NT2/D1 (cell line): ENCODE measurements around the gene ABCD1.

ENCODE experiments used
- DNase-seq: peaks from one replicate; pipeline ENCODE4 v3.0.0-alpha.2; 2011; ENCODE audit warnings: low read depth, low spot score
- H3K27me3 ChIP-seq: 2 replicates; pipeline ENCODE4 v1.6.0; 2011; ENCODE audit warnings: mild to moderate bottlenecking; ENCODE audit not compliant: insufficient read length, insufficient read depth
- H3K36me3 ChIP-seq: 2 replicates; pipeline ENCODE4 v1.6.1; 2011; ENCODE audit warnings: mild to moderate bottlenecking, low read length, mixed read lengths; ENCODE audit not compliant: insufficient read depth, insufficient read length
- H3K4me1 ChIP-seq: 2 replicates; pipeline ENCODE4 v1.5.1; 2011; ENCODE audit not compliant: insufficient read depth, insufficient read length
- H3K4me3 ChIP-seq: 2 replicates; pipeline ENCODE4 v1.5.1; 2011; ENCODE audit warnings: low read depth; ENCODE audit not compliant: insufficient read length
- H3K9ac ChIP-seq: 2 replicates; pipeline ENCODE4 v1.6.0; 2011; ENCODE audit warnings: low read depth; ENCODE audit not compliant: insufficient read length
- H3K9me3 ChIP-seq: 2 replicates; pipeline ENCODE4 v1.5.1; 2011; ENCODE audit warnings: mild to moderate bottlenecking, low read length; ENCODE audit not compliant: insufficient read depth
- SUZ12 ChIP-seq: IDR thresholded peaks from 2 replicates; pipeline ENCODE4 v1.6.1; 2011; ENCODE audit not compliant: insufficient read length, insufficient read depth; ENCODE audit errors: extremely low read depth
- YY1 ChIP-seq: IDR thresholded peaks from 2 replicates; pipeline ENCODE4 v1.6.1; 2011; ENCODE audit not compliant: insufficient read length, insufficient read depth
- ZNF274 ChIP-seq: IDR thresholded peaks from 2 replicates; pipeline ENCODE4 v1.6.1; 2011; ENCODE audit warnings: mild to moderate bottlenecking, low read depth, low read length

Gene ABCD1

DNA sequence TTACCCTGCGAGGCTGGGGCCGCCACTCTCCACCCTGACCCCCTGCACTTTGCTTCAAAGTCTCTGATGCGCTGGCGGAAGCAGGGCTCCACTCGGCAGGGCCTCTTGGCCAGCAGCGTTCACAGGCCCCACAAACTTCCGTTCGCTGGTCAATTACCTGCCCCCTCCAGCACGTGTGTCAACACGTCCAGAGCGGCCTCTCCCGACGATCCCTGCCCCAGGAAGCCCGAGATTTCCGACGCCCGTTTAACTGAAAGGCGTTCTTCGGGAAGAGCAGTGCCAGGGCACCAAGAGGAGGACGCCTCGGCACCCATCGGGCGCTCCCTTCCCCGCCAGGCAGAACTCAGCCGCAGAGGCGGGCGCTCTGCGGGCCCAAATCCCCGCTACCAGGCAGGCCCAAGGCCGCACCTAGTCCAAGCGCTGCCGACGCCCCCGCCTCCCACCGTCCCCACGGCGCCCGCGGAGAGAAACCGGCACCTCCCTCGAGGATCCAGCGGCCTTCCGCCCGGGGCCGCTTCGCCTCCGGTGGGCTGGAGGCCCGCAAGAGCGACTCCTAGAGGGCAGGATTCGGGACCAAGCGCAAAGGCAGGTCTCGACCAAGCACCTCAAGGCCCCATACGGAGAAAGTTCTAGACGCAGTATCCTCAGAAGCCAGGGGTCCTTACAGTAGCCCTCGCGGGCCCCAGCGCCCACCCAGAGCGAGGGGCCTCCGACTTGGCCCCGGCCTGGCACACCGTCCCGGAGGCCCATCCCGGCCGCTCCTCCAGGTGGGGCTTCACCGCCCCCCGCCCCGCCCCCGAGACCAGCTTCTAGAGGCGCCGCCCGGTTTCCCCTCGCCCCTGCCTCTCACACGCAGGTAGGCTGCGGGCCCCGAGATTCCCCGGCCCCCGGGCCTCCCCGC is 1.1 kb upstream of the ABCD1 start:
- DNase-seq = no peak
- H3K9ac ChIP-seq = peak overlapping the region; percentile 77
- no peaks in the 10 kb centered on the region for H3K9me3 ChIP-seq

DNA sequence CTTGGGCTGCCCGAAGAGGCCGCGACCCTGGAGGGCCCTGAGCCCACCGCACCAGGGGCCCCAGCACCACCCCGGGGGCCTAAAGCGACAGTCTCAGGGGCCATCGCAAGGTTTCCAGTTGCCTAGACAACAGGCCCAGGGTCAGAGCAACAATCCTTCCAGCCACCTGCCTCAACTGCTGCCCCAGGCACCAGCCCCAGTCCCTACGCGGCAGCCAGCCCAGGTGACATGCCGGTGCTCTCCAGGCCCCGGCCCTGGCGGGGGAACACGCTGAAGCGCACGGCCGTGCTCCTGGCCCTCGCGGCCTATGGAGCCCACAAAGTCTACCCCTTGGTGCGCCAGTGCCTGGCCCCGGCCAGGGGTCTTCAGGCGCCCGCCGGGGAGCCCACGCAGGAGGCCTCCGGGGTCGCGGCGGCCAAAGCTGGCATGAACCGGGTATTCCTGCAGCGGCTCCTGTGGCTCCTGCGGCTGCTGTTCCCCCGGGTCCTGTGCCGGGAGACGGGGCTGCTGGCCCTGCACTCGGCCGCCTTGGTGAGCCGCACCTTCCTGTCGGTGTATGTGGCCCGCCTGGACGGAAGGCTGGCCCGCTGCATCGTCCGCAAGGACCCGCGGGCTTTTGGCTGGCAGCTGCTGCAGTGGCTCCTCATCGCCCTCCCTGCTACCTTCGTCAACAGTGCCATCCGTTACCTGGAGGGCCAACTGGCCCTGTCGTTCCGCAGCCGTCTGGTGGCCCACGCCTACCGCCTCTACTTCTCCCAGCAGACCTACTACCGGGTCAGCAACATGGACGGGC is 579 bp downstream of the ABCD1 start:
- Histone ChIP-seq H3K4me3 (peak overlapping the region; percentile 24), H3K9me3 (no peaks in the 10 kb centered on the region), H3K4me1 (peaks cover 8% of the 10 kb centered on the region), H3K36me3 (peaks cover 27% of the 10 kb centered on the region), H3K27me3 (no peaks in the 10 kb centered on the region), H3K9ac (peak overlapping the region; percentile 61)
- no peak for DNase-seq
- TF ChIP-seq ZNF274 = no peak
- TF ChIP-seq SUZ12 = no peak
- TF ChIP-seq YY1 = no peak

More for the DNA sequence above, 1.1 kb upstream of the ABCD1 start:
- H3K4me1 ChIP-seq = peaks cover 8% of the 10 kb centered on the region
- H3K27me3 ChIP-seq = no peaks in the 10 kb centered on the region
- no peak for TF ChIP-seq SUZ12
- TF ChIP-seq YY1 = no peak
- TF ChIP-seq ZNF274 = no peak
- peak overlapping the region; percentile 51 for H3K4me3 ChIP-seq
- peaks cover 34% of the 10 kb centered on the region for H3K36me3 ChIP-seq

- H3K36me3 ChIP-seq = peaks cover 22% of the 10 kb centered on the region
- H3K4me1 ChIP-seq = peaks cover 8% of the 10 kb centered on the region
- H3K9ac ChIP-seq = peak overlapping the region; percentile 61
- H3K9me3 ChIP-seq = 0 out of 2 replicates have a peak, but pooled peaks cover under 1% of the 10 kb centered on the region
- no peaks in the 10 kb centered on the region for H3K27me3 ChIP-seq
- no peak overlapping the region for H3K4me3 ChIP-seq
- no peak for DNase-seq
- TF ChIP-seq SUZ12 = no peak
Observed at GRCh38 chrX:153725832-153726285, 1.2 kb downstream of the ABCD1 start.

DNA sequence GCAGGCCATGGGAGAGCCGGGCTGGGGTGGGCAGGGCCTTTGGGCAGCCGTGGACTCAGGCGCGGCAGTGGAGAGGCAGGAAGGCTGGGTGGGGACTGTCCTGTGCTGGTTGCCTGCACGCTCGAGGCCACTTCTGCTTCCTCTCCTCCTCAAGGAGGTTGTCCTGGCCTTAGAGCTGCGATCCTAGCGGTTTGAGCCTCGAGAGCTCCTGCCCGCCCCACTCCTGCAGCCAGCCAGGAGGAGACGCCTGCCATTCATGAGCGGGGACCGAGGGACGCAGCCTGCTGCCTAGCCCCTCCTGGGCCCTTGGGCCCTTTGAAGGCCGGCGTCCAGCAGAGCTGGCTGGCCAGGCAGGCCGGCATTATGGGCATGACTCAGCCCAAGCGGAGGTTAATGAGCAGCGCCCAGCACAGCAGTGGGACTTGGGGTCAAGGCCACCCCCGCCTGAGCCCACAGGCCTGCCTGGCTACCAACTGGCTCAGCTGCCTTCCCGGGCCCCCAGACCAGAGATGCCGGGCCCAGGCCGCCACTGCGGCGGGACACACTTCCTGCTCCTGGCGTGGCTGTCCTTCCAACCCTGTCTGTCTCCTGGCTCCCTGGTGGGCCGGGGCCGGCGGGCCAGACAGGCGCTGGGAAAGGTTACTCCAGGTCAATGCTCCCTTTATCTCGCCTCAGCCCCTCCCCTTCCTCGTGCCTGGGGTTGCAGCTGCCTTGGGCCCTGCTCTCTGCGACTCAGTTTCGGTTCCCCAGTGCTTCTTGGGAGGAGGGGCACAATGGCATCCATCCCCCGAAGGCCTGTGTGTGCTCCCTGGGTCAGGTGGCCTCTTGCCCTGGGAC is 1.8 kb downstream of the ABCD1 start:
- peaks cover 22% of the 10 kb centered on the region for H3K36me3 ChIP-seq
- peaks cover 8% of the 10 kb centered on the region for H3K4me1 ChIP-seq
- H3K4me3 ChIP-seq = peak overlapping the region; percentile 4
- no peak for TF ChIP-seq SUZ12
- no peak for TF ChIP-seq YY1
- no peak for TF ChIP-seq ZNF274
- peak; percentile 57 for DNase-seq
- 0 out of 2 replicates have a peak, but pooled peaks cover 6% of the 10 kb centered on the region for H3K9me3 ChIP-seq
- peak overlapping the region; percentile 56 for H3K9ac ChIP-seq
- no peaks in the 10 kb centered on the region for H3K27me3 ChIP-seq

DNA sequence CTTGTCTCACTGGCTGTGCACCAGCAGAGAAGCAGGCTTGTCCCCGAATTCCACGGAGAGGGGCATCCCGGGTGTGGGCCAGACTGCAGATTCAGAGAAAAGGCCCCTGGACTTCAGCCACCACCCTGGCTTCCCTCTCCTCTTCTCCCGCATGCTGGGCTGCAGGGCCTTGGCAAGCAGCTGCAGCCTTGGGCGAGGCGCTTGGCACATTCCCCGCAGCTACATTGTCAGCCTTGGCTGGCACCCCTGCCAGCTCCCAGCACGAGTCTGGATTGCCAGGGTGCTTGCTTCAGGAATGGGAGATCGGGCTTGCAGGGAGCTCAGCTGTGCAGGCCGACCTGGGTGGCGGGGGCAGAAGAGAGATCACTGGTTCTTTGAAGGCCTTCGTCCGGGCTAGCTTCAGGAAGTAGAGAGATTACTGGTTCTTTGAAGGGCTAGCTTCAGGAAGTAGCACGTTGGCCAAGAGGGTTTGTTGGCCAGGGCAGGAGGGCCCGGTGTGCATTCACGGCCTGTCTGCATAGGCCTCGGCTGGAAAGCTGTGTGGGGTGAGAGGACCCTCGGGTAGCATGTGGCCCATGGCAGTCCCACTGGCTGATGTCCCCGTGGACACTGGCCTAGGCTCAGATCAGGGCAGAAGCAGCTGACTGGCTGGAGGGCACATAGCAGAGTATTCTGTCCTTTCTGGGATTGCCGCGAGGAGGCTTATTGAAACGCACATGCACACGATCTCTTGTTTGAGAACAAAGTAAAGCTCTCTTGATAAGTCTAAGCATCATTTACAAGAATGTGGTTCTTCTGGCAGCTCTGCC is 2.7 kb downstream of the ABCD1 start:
- peak overlapping the region; percentile 64 for H3K9ac ChIP-seq
- no peaks in the 10 kb centered on the region for H3K27me3 ChIP-seq
- H3K4me1 ChIP-seq = peaks cover 8% of the 10 kb centered on the region
- no peak overlapping the region for H3K4me3 ChIP-seq
- no peak for DNase-seq
- 0 out of 2 replicates have a peak, but pooled peaks cover 6% of the 10 kb centered on the region for H3K9me3 ChIP-seq
- TF ChIP-seq YY1 (no peak), ZNF274 (no peak), SUZ12 (no peak)
- H3K36me3 ChIP-seq = peaks cover 18% of the 10 kb centered on the region

- no peak for TF ChIP-seq ZNF274
- TF ChIP-seq YY1 = no peak
- no peak for TF ChIP-seq SUZ12
- no peaks in the 10 kb centered on the region for H3K27me3 ChIP-seq
- H3K4me3 ChIP-seq = no peak overlapping the region
- H3K4me1 ChIP-seq = peaks cover 8% of the 10 kb centered on the region
- peaks cover 10% of the 10 kb centered on the region for H3K36me3 ChIP-seq
- DNase-seq = no peak
- H3K9me3 ChIP-seq = 0 out of 2 replicates have a peak, but pooled peaks cover 6% of the 10 kb centered on the region
- no peak overlapping the region for H3K9ac ChIP-seq
Observed at GRCh38 chrX:153728095-153728494, 3.4 kb downstream of the ABCD1 start.
